PC-9 (cell line): ENCODE results near the gene FBXL17.

Experiments used
- EZH2 ChIP-seq: fragments of 200-600 bp; sonication (generic); IDR thresholded peaks from 2 replicates; pipeline ENCODE4 v1.8.0; 2017; ENCODE audit warnings: antibody characterized with exemption, low read depth
- TF ChIP-seq, protein P1 (sequence below): fragments of 200-600 bp; sonication (generic); conservative IDR thresholded peaks from 2 replicates; pipeline ENCODE4 v1.6.1; 2017; ENCODE audit warnings: mixed run types, antibody characterized with exemption, mild to moderate bottlenecking, moderate library complexity

GRCh38 chr5:107917983-107918382, 463.9 kb downstream of the FBXL17 start:
- TF ChIP-seq, protein P1, sequence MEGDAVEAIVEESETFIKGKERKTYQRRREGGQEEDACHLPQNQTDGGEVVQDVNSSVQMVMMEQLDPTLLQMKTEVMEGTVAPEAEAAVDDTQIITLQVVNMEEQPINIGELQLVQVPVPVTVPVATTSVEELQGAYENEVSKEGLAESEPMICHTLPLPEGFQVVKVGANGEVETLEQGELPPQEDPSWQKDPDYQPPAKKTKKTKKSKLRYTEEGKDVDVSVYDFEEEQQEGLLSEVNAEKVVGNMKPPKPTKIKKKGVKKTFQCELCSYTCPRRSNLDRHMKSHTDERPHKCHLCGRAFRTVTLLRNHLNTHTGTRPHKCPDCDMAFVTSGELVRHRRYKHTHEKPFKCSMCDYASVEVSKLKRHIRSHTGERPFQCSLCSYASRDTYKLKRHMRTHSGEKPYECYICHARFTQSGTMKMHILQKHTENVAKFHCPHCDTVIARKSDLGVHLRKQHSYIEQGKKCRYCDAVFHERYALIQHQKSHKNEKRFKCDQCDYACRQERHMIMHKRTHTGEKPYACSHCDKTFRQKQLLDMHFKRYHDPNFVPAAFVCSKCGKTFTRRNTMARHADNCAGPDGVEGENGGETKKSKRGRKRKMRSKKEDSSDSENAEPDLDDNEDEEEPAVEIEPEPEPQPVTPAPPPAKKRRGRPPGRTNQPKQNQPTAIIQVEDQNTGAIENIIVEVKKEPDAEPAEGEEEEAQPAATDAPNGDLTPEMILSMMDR, result no peak
- TF ChIP-seq EZH2, result no peak
